ENCODE data around the gene IL17RA.

DNA sequence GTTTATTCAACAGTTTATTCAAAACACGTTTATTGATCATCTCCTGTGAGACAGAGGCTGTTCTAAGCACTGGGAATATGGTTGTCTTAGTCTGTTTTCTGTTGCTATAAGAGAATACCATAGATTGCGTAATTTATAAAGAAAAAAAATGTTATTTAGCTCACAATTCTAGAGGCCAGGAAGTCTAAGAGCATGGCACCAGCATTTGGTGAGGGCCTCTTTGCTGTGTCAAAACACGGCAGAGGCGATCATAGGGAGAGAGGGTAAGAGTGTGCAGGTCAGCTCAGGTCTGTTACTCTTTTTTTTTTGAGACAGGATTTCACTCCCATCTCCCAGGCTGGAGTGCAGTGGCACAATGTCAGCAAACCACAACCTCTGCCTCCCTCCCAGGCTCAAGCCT lies 5.2 kb upstream of the IL17RA start:
- TF ChIP-seq CTCF (conservative IDR thresholded peaks at IDR 0.05; ENCODE audit: low read depth in 2 of 2): no peak
- TF ChIP-seq EZH2 (IDR thresholded peaks at IDR 0.05; ENCODE audit: low read depth, unreplicated experiment): no peak
